Activated CD8-positive, alpha-beta memory T cell treated with anti-CD3 and anti-CD28 coated beads, Interleukin-2, amount 50 U/mL, for 48 hours (primary cell): Measurements from ENCODE around the gene TXNIP.

Experiments
- DNase-seq: peaks from one replicate; pipeline ENCODE4 v3.0.0-alpha.2; 2020

The TXNIP gene

GRCh38 chr1:145983960-145984830 is 12.2 kb downstream of the TXNIP start:
- no peak for DNase-seq

DNA sequence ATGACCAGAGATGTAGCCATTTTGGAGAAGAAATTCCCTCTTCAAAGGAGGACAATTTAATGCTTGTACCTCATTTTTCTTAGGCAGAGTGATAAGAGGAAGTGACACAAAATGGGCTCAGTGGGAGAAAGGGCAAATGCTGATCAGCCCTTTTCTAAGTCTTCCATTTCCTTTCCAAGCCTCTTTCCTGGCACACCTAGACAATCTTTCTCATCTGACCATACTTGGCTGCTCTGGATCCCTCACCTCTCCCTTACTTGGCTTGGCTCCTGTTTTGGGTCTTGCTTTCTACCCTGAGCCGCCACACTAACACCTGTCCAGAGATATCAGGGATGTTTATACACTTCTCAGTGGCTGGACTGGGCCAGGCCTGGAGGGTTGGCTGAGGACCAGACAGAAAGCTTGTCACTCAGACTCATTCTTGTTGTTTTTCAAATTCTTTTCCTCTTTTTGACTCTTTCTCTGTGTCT is 13.1 kb downstream of the TXNIP start:
- peak; percentile 48 for DNase-seq

- DNase-seq = peak; percentile 44
Measured at GRCh38 chr1:145982010-145982723, 14.2 kb downstream of the TXNIP start.

- DNase-seq = peak; percentile 51
Measured at GRCh38 chr1:145980457-145980994, 15.9 kb downstream of the TXNIP start.

DNA sequence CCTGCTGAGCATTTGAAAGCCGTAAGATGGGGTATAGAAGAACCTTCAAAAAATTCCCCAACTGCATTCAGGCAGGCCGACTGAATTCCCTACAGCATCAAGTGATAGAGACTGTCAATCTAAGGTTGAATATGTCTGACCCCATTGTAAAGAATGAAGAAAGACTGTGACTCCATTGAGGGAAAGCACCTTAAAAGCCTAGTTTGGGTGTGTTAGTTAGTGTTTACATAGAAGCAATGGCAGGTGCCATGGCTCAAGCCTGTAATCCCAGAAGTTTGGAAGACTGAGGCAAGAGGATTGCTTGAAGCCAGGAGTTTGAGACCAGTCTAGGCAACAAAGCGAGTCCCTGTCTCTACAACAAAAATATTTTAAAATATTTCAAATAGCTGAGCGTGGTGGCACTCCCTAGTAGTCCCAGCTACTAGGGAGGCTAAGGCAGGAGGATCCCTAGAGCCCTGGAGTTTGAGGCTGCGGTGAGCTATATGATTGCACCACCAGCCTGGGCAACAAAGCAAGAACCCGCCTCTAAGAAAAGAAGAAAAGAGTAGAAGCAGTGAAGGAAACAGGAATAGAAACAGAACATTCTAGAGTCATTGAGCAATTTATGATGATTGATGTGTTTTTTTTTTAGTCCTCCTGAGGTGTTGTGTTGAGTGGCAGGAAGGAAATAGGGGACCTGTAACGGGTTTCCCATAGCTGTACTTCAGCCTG is 16.5 kb downstream of the TXNIP start:
- peak; percentile 56 for DNase-seq

DNA sequence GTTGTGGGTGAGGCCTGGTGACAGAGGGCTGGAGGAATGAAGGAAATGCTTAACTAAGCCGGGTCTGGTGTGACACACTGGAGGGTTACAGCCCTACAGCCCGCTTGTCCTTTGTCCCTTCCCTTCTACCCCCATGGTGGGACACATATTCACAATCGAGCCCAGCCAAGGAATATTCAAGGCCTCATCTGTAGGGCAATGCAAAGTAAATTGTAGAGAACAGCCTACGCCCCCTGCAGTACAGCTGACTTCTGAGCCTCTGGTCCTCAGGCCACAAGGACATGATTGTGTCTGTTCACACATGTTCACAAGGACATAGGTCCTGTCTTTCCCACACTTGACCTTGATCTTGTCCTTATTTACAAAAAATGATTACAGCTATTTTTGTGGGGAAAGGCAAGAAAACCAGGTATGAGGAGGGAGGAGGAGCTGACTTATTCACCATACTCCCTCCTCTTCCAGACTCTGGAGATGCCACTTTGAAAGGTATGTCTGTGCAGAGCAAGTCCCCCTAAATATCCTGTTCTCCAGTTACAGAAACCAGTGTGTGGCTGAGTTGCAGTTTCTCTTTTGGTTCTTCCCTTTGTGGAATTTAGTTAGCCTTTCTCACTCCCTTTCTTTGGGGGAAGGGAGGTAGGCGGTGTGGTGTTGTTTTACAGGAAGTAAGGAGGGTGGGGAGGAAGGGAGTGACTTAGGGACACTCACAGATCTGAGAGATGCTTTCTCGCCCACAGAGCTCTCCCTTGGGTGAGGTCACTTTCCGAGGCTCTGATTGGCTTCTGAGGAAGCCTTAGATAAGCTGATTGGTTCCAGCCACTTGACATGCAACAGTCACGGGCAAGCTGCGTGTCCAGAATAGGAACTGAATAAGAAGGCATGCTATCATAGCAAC is 17.3 kb downstream of the TXNIP start:
- DNase-seq = peak; percentile 84

GRCh38 chr1:145978471-145978853 is 17.9 kb downstream of the TXNIP start:
- DNase-seq = no peak

DNA sequence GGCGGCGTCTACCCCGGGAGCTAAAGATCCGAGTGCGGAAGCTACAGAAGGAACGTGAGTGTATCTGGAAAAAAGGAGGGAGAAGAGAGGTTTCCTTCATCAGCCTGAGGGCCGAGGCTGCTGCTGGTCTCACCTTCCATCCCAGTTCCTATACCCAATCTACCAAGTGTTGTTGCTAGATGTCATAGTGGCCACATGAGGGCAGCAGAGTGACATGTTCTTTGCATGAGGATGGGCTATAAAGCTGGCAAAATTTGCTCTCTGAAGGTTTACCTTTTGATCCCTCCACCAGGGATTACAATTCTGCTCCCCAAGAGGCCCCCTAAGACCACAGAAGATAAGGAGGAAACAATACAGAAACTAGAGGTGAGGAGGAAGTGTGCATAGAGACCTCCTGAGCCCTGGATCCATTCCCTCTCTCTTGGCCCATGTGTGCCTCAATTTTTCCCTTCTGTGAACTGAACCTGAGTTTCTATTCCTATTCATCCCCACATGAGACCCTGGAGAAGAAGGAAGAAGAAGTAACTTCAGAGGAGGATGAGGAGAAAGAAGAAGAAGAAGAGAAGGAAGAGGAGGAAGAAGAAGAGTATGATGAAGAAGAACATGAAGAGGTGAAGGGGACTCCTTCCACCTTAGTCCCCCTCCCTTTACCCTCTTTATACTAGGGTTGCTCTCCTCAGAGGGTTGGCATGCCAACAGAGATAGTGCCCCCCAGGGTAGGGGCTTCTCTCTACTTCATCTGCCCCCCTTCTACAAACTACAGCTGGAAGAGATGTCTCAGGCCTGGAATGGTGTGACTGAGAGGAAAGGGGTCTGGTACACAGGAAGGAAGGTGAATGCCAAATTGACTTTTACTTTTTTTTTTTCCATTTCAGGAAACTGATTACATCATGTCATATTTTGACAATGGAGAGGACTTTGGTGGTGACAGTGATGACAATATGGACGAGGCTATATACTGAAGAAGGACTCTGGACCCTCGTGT is 18.6 kb downstream of the TXNIP start:
- DNase-seq = peak; percentile 75

DNA sequence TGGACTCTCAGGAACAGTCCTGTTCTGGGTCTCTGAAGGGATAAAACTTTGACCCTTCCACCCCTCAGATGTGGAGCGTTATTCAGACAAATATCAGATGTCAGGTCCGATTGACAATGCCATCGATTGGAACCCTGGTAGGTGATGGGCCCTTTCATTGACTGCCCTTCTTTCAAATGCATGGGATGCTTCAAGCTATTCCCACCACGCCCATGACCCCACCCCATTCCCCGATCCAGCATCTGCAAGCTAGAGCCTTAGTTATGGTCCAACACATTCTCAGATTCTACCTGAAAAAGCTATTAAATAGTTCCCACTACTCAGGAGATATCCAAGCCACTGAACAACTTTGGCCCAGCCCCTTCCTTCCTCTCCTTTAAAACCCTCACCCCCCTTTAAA is 19.4 kb downstream of the TXNIP start:
- peak; percentile 42 for DNase-seq

- DNase-seq = peak; percentile 41
Measured at GRCh38 chr1:145975216-145975615, 21.2 kb downstream of the TXNIP start.

GRCh38 chr1:145974721-145975120 is 21.7 kb downstream of the TXNIP start:
- DNase-seq = peak; percentile 40

- peak; percentile 25 for DNase-seq
Measured at GRCh38 chr1:145972580-145972979, 23.8 kb downstream of the TXNIP start.

DNA sequence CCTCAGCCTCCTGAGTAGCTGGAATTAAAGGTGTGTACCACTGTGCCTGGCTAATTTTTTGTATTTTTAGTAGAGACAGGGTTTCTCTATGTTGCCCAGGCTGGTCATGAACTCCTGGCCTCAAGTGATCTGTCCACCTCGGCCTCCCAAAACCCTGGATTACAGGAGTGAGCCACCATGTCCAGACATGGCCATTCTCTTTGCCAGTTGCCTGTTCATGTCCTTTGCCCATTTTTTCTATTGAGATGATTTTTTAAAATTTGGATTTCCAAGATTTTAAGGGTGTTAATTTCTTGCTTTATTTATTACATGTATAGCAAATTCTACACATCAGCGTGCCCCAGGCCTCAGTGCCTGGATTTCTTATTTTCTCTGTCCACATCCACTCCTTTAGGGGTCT is 29.1 kb downstream of the TXNIP start:
- DNase-seq = no peak

- no peak for DNase-seq
Measured at GRCh38 chr1:145965119-145965744, 31.1 kb downstream of the TXNIP start.

GRCh38 chr1:145964328-145965118 is 31.9 kb downstream of the TXNIP start, which contains the start of the genes ANKRD34A and POLR3GL:
TSS of gene ANKRD34A (minus strand) at chr1:145964575. CDS start at chr1:145961759, 2,816 bp downstream.
TSS of gene POLR3GL (plus strand) at chr1:145964690. CDS start at chr1:145974866, 10,176 bp downstream.
- peak; percentile 91 for DNase-seq

- DNase-seq = no peak
Measured at GRCh38 chr1:145963265-145964019, 32.9 kb downstream of the TXNIP start.

GRCh38 chr1:145962157-145963102 is 33.9 kb downstream of the TXNIP start:
- DNase-seq = peak; percentile 71
